Measurements from ENCODE around the gene SHANK1.

DNA sequence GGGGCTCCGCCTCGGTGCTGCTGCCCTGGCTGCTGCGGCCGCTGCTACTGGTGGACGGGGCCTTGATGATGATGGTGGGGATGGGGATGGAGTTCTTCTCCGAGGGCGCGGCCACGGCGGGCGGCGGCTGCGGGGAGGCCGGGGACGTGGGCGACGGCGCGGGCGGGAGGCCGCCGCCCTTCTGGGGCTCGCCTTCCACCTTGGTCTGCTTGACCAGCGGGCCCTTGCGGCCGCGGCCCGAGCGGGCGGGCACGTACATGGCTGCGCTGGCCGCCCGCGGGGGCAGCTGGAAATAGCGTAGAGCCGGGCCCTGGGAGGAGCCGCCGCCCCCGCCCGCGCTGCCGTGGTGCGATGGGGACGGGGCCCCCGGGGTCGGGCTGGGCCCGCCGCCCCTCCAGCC, 51.2 kb downstream of the SHANK1 start:
- TF ChIP-seq, protein P1, sequence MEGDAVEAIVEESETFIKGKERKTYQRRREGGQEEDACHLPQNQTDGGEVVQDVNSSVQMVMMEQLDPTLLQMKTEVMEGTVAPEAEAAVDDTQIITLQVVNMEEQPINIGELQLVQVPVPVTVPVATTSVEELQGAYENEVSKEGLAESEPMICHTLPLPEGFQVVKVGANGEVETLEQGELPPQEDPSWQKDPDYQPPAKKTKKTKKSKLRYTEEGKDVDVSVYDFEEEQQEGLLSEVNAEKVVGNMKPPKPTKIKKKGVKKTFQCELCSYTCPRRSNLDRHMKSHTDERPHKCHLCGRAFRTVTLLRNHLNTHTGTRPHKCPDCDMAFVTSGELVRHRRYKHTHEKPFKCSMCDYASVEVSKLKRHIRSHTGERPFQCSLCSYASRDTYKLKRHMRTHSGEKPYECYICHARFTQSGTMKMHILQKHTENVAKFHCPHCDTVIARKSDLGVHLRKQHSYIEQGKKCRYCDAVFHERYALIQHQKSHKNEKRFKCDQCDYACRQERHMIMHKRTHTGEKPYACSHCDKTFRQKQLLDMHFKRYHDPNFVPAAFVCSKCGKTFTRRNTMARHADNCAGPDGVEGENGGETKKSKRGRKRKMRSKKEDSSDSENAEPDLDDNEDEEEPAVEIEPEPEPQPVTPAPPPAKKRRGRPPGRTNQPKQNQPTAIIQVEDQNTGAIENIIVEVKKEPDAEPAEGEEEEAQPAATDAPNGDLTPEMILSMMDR (IDR thresholded peaks at IDR 0.05), result no peak
- TF ChIP-seq POLR2A (IDR thresholded peaks at IDR 0.05), result no peak

Data from thyroid gland (tissue), 4 donors.